ENCODE data around the gene AFG1L. TPM values are rescaled to one million over a fixed set of nuclear protein-coding genes. Genes with fewer than 3 reads are reported as not detected.

Gene AFG1L
- total RNA-seq, 1 experiment from 2014 or later, result 7.2 TPM

GRCh38 chr6:108550256-108550655 lies 255.4 kb downstream of the AFG1L start:
- H3K4me3 Mint-ChIP-seq (ENCODE audit: unreplicated experiment), result no peak overlapping the region
- Histone ChIP-seq H3K4me1 (0 out of 2 replicates have a peak, but pooled peaks cover 5% of the 10 kb centered on the region), H3K36me3 (ENCODE audit: control insufficient read depth, insufficient read depth, low read length) (no peaks in the 10 kb centered on the region), H3K9me3 (no peaks in the 10 kb centered on the region), H3K4me3 (ENCODE audit: low read depth, low read length) (no peak overlapping the region), H3K27me3 (replicated peaks; ENCODE audit: control insufficient read depth, insufficient read depth, low read length) (no peaks in the 10 kb centered on the region)
- TF ChIP-seq, protein P1, sequence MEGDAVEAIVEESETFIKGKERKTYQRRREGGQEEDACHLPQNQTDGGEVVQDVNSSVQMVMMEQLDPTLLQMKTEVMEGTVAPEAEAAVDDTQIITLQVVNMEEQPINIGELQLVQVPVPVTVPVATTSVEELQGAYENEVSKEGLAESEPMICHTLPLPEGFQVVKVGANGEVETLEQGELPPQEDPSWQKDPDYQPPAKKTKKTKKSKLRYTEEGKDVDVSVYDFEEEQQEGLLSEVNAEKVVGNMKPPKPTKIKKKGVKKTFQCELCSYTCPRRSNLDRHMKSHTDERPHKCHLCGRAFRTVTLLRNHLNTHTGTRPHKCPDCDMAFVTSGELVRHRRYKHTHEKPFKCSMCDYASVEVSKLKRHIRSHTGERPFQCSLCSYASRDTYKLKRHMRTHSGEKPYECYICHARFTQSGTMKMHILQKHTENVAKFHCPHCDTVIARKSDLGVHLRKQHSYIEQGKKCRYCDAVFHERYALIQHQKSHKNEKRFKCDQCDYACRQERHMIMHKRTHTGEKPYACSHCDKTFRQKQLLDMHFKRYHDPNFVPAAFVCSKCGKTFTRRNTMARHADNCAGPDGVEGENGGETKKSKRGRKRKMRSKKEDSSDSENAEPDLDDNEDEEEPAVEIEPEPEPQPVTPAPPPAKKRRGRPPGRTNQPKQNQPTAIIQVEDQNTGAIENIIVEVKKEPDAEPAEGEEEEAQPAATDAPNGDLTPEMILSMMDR (IDR thresholded peaks at IDR 0.05; ENCODE audit: insufficient read depth in 1 of 2, low read depth in 1 of 2, low read length in 1 of 2, severe bottlenecking in 1 of 2, unreplicated experiment in 1 of 2), result no peak
- H3K9me3 Mint-ChIP-seq (ENCODE audit: unreplicated experiment), result no peaks in the 10 kb centered on the region
- no peak overlapping the region for H3K27ac Mint-ChIP-seq (ENCODE audit: unreplicated experiment)
- H3K36me3 Mint-ChIP-seq (ENCODE audit: insufficient read depth, unreplicated experiment), result no peaks in the 10 kb centered on the region
- no peak for DNase-seq
- no peaks in the 10 kb centered on the region for H3K27me3 Mint-ChIP-seq (ENCODE audit: insufficient read depth, unreplicated experiment)
- intact Hi-C loops (cut with micrococcal nuclease; ENCODE audit: unreplicated experiment), result no loop called here
- ChIA-PET CTCF (no interaction called here), POLR2A (no interaction called here)
- H3K4me1 Mint-ChIP-seq (ENCODE audit: low read depth, unreplicated experiment), result peaks cover 3% of the 10 kb centered on the region
- BruUV-seq (replicated peaks), result no TSS peak

- CTCF ChIA-PET, result no interaction called here
- H3K4me1 ChIP-seq, result peaks cover 8% of the 10 kb centered on the region; the same call in 1 of the 2 replicates
- H3K36me3 Mint-ChIP-seq (ENCODE audit: insufficient read depth, unreplicated experiment), result peaks cover 12% of the 10 kb centered on the region
- no TSS peak for BruUV-seq (replicated peaks)
- H3K9me3 Mint-ChIP-seq (ENCODE audit: unreplicated experiment), result no peaks in the 10 kb centered on the region
- no peak overlapping the region for H3K4me3 ChIP-seq (ENCODE audit: low read depth, low read length)
- H3K27ac Mint-ChIP-seq (ENCODE audit: unreplicated experiment), result no peak overlapping the region
- H3K27me3 ChIP-seq (replicated peaks; ENCODE audit: control insufficient read depth, insufficient read depth, low read length), result no peaks in the 10 kb centered on the region
- no peaks in the 10 kb centered on the region for H3K27me3 Mint-ChIP-seq (ENCODE audit: insufficient read depth, unreplicated experiment)
- no peak overlapping the region for H3K4me3 Mint-ChIP-seq (ENCODE audit: unreplicated experiment)
- H3K4me1 Mint-ChIP-seq (ENCODE audit: low read depth, unreplicated experiment), result peaks cover 17% of the 10 kb centered on the region
- no peaks in the 10 kb centered on the region for H3K9me3 ChIP-seq
- intact Hi-C loops (cut with micrococcal nuclease; ENCODE audit: unreplicated experiment), result loop anchor here (5.0 kb wide), 1 partner anchor 282 kb away; no protein-coding TSS in a partner anchor
- POLR2A ChIA-PET, result no interaction called here
- no peak for DNase-seq
- H3K36me3 ChIP-seq (ENCODE audit: control insufficient read depth, insufficient read depth, low read length), result no peaks in the 10 kb centered on the region
- TF ChIP-seq, protein P1 (IDR thresholded peaks at IDR 0.05; ENCODE audit: insufficient read depth in 1 of 2, low read depth in 1 of 2, low read length in 1 of 2, severe bottlenecking in 1 of 2, unreplicated experiment in 1 of 2), result no peak
These were observed 260.7 kb downstream of the AFG1L start for GRCh38 chr6:108555399-108556052.

DNA sequence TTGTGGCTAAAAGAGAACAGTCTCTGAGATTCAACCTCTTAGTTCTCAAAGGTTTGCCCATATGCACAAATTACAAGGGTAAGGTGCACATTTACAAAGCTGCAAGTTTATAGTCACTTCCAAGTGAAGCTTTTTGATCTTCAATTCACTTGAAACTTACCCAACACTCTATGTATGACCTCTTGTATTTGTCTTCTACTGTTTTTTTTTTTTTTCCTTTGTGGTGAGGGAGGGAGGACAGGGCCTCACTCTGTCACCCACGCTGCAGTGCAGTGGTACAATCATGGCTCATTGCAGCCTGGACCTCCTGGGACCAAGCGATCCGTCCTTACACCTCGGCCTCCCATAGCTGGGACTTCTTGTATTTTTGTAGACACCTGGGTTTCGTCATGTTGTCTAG lies 261.4 kb downstream of the AFG1L start:
- Mint-ChIP-seq H3K4me1 (ENCODE audit: low read depth, unreplicated experiment) (peaks cover 17% of the 10 kb centered on the region), H3K27ac (ENCODE audit: unreplicated experiment) (peak overlapping the region; percentile 94), H3K4me3 (ENCODE audit: unreplicated experiment) (no peak overlapping the region), H3K36me3 (ENCODE audit: insufficient read depth, unreplicated experiment) (peaks cover 18% of the 10 kb centered on the region), H3K27me3 (ENCODE audit: insufficient read depth, unreplicated experiment) (no peaks in the 10 kb centered on the region), H3K9me3 (ENCODE audit: unreplicated experiment) (no peaks in the 10 kb centered on the region)
- H3K4me3 ChIP-seq (ENCODE audit: low read depth, low read length), result no peak overlapping the region
- TF ChIP-seq, protein P1 (IDR thresholded peaks at IDR 0.05; ENCODE audit: insufficient read depth in 1 of 2, low read depth in 1 of 2, low read length in 1 of 2, severe bottlenecking in 1 of 2, unreplicated experiment in 1 of 2), result no peak
- no peaks in the 10 kb centered on the region for H3K9me3 ChIP-seq
- POLR2A ChIA-PET, result no interaction called here
- no peaks in the 10 kb centered on the region for H3K36me3 ChIP-seq (ENCODE audit: control insufficient read depth, insufficient read depth, low read length)
- no peaks in the 10 kb centered on the region for H3K27me3 ChIP-seq (replicated peaks; ENCODE audit: control insufficient read depth, insufficient read depth, low read length)
- peaks cover 8% of the 10 kb centered on the region; the same call in 1 of the 2 replicates for H3K4me1 ChIP-seq
- no TSS peak for BruUV-seq (replicated peaks)
- CTCF ChIA-PET, result no interaction called here
- DNase-seq, result no peak
- intact Hi-C loops (cut with micrococcal nuclease; ENCODE audit: unreplicated experiment), result loop anchor here (5.0 kb wide), 1 partner anchor 281 kb away; no protein-coding TSS in a partner anchor
